ENCODE measurements around the gene LGALS4.
"Not testable (repeated sequence)": the region's sequence is repeated elsewhere in the genome, so short reads cannot be mapped to it uniquely, and the experiment has no call there.

- TF ChIP-seq, protein P1, sequence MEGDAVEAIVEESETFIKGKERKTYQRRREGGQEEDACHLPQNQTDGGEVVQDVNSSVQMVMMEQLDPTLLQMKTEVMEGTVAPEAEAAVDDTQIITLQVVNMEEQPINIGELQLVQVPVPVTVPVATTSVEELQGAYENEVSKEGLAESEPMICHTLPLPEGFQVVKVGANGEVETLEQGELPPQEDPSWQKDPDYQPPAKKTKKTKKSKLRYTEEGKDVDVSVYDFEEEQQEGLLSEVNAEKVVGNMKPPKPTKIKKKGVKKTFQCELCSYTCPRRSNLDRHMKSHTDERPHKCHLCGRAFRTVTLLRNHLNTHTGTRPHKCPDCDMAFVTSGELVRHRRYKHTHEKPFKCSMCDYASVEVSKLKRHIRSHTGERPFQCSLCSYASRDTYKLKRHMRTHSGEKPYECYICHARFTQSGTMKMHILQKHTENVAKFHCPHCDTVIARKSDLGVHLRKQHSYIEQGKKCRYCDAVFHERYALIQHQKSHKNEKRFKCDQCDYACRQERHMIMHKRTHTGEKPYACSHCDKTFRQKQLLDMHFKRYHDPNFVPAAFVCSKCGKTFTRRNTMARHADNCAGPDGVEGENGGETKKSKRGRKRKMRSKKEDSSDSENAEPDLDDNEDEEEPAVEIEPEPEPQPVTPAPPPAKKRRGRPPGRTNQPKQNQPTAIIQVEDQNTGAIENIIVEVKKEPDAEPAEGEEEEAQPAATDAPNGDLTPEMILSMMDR (conservative IDR thresholded peaks at IDR 0.05), result not testable (repeated sequence)
- TF ChIP-seq ZFX (IDR thresholded peaks at IDR 0.05), result not testable (repeated sequence)
These were observed 22.0 kb downstream of the LGALS4 start for GRCh38 chr19:38790507-38791403.

All from C4-2B (cell line).